Activated CD8-positive, alpha-beta memory T cell treated with anti-CD3 and anti-CD28 coated beads for 4 hours (primary cell): Measurements from ENCODE around the gene ARPC1A.
"Not testable (repeated sequence)": the region's sequence is repeated elsewhere in the genome, so short reads cannot be mapped to it uniquely, and the experiment has no call there.

Source experiments
- DNase-seq, 2 donors: peaks; one replicate each; pipeline ENCODE4 v3.0.0-alpha.2; 2020; ENCODE audit warnings: low read depth in 2 of 2

The ARPC1A gene

GRCh38 chr7:99325592-99326407, at the start of gene ARPC1A:
Gene ARPC1A (plus strand): TSS chr7:99325898. CDS start chr7:99333354, 7,456 bp downstream.
- peak; percentile 80 to 84 for DNase-seq

GRCh38 chr7:99278180-99278579, 47.5 kb upstream of the ARPC1A start:
- no peak for DNase-seq

- DNase-seq, result not testable (repeated sequence)
Measured at GRCh38 chr7:99284165-99284564, 41.5 kb upstream of the ARPC1A start.

- no peak for DNase-seq
Measured at GRCh38 chr7:99287779-99288534, 37.7 kb upstream of the ARPC1A start.

GRCh38 chr7:99289185-99289584, 36.5 kb upstream of the ARPC1A start:
- no peak for DNase-seq

GRCh38 chr7:99290148-99290547, 35.5 kb upstream of the ARPC1A start:
- not testable (repeated sequence) for DNase-seq

- no peak for DNase-seq
Measured at GRCh38 chr7:99290980-99291607, 34.6 kb upstream of the ARPC1A start.

- no peak for DNase-seq
Measured at GRCh38 chr7:99292127-99292526, 33.6 kb upstream of the ARPC1A start.

GRCh38 chr7:99293167-99293566, 32.5 kb upstream of the ARPC1A start:
- no peak for DNase-seq

GRCh38 chr7:99293650-99294049, 32.0 kb upstream of the ARPC1A start:
- no peak for DNase-seq

GRCh38 chr7:99296471-99296870, 29.2 kb upstream of the ARPC1A start:
- DNase-seq, result no peak

GRCh38 chr7:99301496-99301895, 24.2 kb upstream of the ARPC1A start:
- no peak for DNase-seq

GRCh38 chr7:99305473-99306260, 20.0 kb upstream of the ARPC1A start:
- DNase-seq, result no peak

- no peak for DNase-seq
Measured at GRCh38 chr7:99308461-99309074, 17.1 kb upstream of the ARPC1A start.

- DNase-seq, result no peak
Measured at GRCh38 chr7:99309111-99309510, 16.6 kb upstream of the ARPC1A start.

- no peak for DNase-seq
Measured at GRCh38 chr7:99310004-99310403, 15.7 kb upstream of the ARPC1A start.

GRCh38 chr7:99311702-99312101, 14.0 kb upstream of the ARPC1A start:
- DNase-seq, result no peak

GRCh38 chr7:99312316-99313203, 13.1 kb upstream of the ARPC1A start:
- peak; percentile 51 to 54 for DNase-seq

GRCh38 chr7:99313204-99313573, 12.5 kb upstream of the ARPC1A start:
- no peak for DNase-seq

GRCh38 chr7:99314504-99314903, 11.2 kb upstream of the ARPC1A start:
- no peak for DNase-seq
